Colonic mucosa (tissue), 4 donors: Measurements from ENCODE around the gene HENMT1. TPM values are rescaled to one million over a fixed set of nuclear protein-coding genes. Genes with fewer than 3 reads are reported as not detected.

ENCODE experiments used
- DNase-seq: peaks from one replicate; pipeline ENCODE4 v3.0.0-alpha.2; 2020
- H3K27ac ChIP-seq: fragments of 200-600 bp; one replicate; pipeline ENCODE4 v1.8.0; 2021
- H3K27me3 ChIP-seq: fragments of 200-600 bp; one replicate; pipeline ENCODE4 v1.8.0; 2021
- H3K36me3 ChIP-seq: fragments of 200-600 bp; one replicate; pipeline ENCODE4 v1.8.0; 2021
- H3K4me1 ChIP-seq: fragments of 200-600 bp; one replicate; pipeline ENCODE4 v1.8.0; 2021; ENCODE audit warnings: mild to moderate bottlenecking
- H3K4me3 ChIP-seq: fragments of 200-600 bp; one replicate; pipeline ENCODE4 v1.8.0; 2021
- H3K9ac ChIP-seq, 2 donors: one replicate each; pipeline ENCODE4 v1.7.0; 2013; ENCODE audit warnings: control low read depth in 2 of 2, low read depth in 2 of 2, low read length in 2 of 2
- H3K9me3 ChIP-seq: fragments of 200-600 bp; one replicate; pipeline ENCODE4 v1.8.0; 2021
- CTCF ChIP-seq: fragments of 200-600 bp; IDR thresholded peaks from one replicate; pipeline ENCODE4 v1.8.0; 2022; ENCODE audit warnings: antibody characterized with exemption, mild to moderate bottlenecking
- intact Hi-C: fragments of 100-400 bp; cut with DNase I; formaldehyde crosslinking; loops from one replicate; pipeline ENCODE4 v1.14.1; 2022
- total RNA-seq, 2 donors: library from RNA; stranded (reverse); fragmentation: NEBNext Ultra II Directional in 1 of 2; extraction: Animal tissue kit (Norgen Biotek cat#: 25700) in 1 of 2; gene quantifications; one replicate each; pipeline ENCODE4 v1.2.1, GENCODE V29; 2021
- donor health status: healthy.
- donor health status: DM: no; HTN: no; CAD: no.
- donor health status: DM: no; HTN: no; CAD: no.

Gene HENMT1
- total RNA-seq, 2 donors from 2014 or later = 3.7 to 10.1 TPM

GRCh38 chr1:108701176-108701849 is 40.4 kb upstream of the HENMT1 start:
- TF ChIP-seq CTCF = no peak
- Histone ChIP-seq H3K27me3 (no peaks in the 10 kb centered on the region), H3K27ac (no peak overlapping the region), H3K4me1 (no peaks in the 10 kb centered on the region), H3K4me3 (no peak overlapping the region), H3K9ac (no peak overlapping the region), H3K9me3 (no peaks in the 10 kb centered on the region), H3K36me3 (peaks cover 7% of the 10 kb centered on the region)
- intact Hi-C loops = no loop called here
- no peak for DNase-seq

- Histone ChIP-seq H3K36me3 (peaks cover 13% of the 10 kb centered on the region), H3K9ac (no peak overlapping the region), H3K27me3 (no peaks in the 10 kb centered on the region), H3K4me3 (no peak overlapping the region), H3K27ac (no peak overlapping the region), H3K4me1 (no peaks in the 10 kb centered on the region), H3K9me3 (no peaks in the 10 kb centered on the region)
- intact Hi-C loops = no loop called here
- no peak for DNase-seq
- TF ChIP-seq CTCF = no peak
These were observed 38.8 kb upstream of the HENMT1 start for GRCh38 chr1:108699375-108700332.

- Histone ChIP-seq H3K9ac (no peak overlapping the region), H3K36me3 (peaks cover 13% of the 10 kb centered on the region), H3K27ac (no peak overlapping the region), H3K4me3 (no peak overlapping the region), H3K27me3 (no peaks in the 10 kb centered on the region), H3K9me3 (no peaks in the 10 kb centered on the region), H3K4me1 (no peaks in the 10 kb centered on the region)
- intact Hi-C loops = loop anchor here (2.0 kb wide), 1 partner anchor 51 kb away; the partner anchor contains the start of gene STXBP3
- TF ChIP-seq CTCF = no peak
- no peak for DNase-seq
These were observed 34.6 kb upstream of the HENMT1 start for GRCh38 chr1:108695535-108695934.

GRCh38 chr1:108692724-108693655 is 32.1 kb upstream of the HENMT1 start:
- no peak for TF ChIP-seq CTCF
- Histone ChIP-seq H3K9ac (peak overlapping the region; percentile 93 to 99), H3K4me1 (no peaks in the 10 kb centered on the region), H3K27ac (peak overlapping the region; percentile 97), H3K27me3 (no peaks in the 10 kb centered on the region), H3K4me3 (peak overlapping the region; percentile 73), H3K9me3 (no peaks in the 10 kb centered on the region), H3K36me3 (peaks cover 9% of the 10 kb centered on the region)
- peak; percentile 68 for DNase-seq
- intact Hi-C loops = no loop called here
